Activated gamma-delta T cell (primary cell): Measurements from ENCODE around the gene TEFM.
"Not testable (repeated sequence)": the region's sequence is repeated elsewhere in the genome, so short reads cannot be mapped to it uniquely, and the experiment has no call there.

Experiments used
- DNase-seq: peaks from one replicate; lab custom pipeline; 2025; lab: John Stamatoyannopoulos, UW

The TEFM gene

GRCh38 chr17:30920683-30921543 lies 14.9 kb upstream of the TEFM start:
- DNase-seq, result no peak

- DNase-seq, result no peak
Observed at GRCh38 chr17:30920282-30920681, 14.2 kb upstream of the TEFM start.

- no peak for DNase-seq
Observed at GRCh38 chr17:30917050-30917449, 11.0 kb upstream of the TEFM start.

- no peak for DNase-seq
Observed at GRCh38 chr17:30915833-30916611, 10.0 kb upstream of the TEFM start.

- no peak for DNase-seq
Observed at GRCh38 chr17:30913955-30914354, 7.9 kb upstream of the TEFM start.

GRCh38 chr17:30910151-30910550 lies 4.1 kb upstream of the TEFM start:
- DNase-seq, result not testable (repeated sequence)

- no peak for DNase-seq
Observed at GRCh38 chr17:30908717-30909420, 2.8 kb upstream of the TEFM start.

- DNase-seq, result no peak
Observed at GRCh38 chr17:30905742-30906100, 317 bp downstream of the TEFM start.

- DNase-seq, result no peak
Observed at GRCh38 chr17:30897311-30897710, 8.7 kb downstream of the TEFM start.

GRCh38 chr17:30894236-30894635 lies 11.8 kb downstream of the TEFM start:
- no peak for DNase-seq

GRCh38 chr17:30886187-30886586 lies 19.9 kb downstream of the TEFM start:
- DNase-seq, result no peak

- no peak for DNase-seq
Observed at GRCh38 chr17:30869005-30869404, 37.0 kb downstream of the TEFM start.

GRCh38 chr17:30864636-30865035 lies 41.4 kb downstream of the TEFM start:
- DNase-seq, result no peak

- DNase-seq, result no peak
Observed at GRCh38 chr17:30858556-30859250, 47.3 kb downstream of the TEFM start.

- no peak for DNase-seq
Observed at GRCh38 chr17:30854146-30854545, 51.9 kb downstream of the TEFM start.
